Mucosa of gallbladder (tissue), 1 donor: ENCODE measurements around the gene ANKRD18B. TPM values are rescaled to one million over a fixed set of nuclear protein-coding genes. Genes with fewer than 3 reads are reported as not detected.
"Not testable (repeated sequence)": the region's sequence is repeated elsewhere in the genome, so short reads cannot be mapped to it uniquely, and the experiment has no call there.

ENCODE experiments used
- DNase-seq: peaks from one replicate; pipeline ENCODE4 v3.0.0-alpha.2; 2020; ENCODE audit warnings: low spot score
- total RNA-seq: library from RNA; stranded (reverse); gene quantifications from one replicate; pipeline ENCODE4 v1.2.1, GENCODE V29; 2021
- donor health status: DM: no; HTN: no; CAD: no.

The ANKRD18B gene
- total RNA-seq, 1 donor from 2014 or later: 2.1 TPM

DNA sequence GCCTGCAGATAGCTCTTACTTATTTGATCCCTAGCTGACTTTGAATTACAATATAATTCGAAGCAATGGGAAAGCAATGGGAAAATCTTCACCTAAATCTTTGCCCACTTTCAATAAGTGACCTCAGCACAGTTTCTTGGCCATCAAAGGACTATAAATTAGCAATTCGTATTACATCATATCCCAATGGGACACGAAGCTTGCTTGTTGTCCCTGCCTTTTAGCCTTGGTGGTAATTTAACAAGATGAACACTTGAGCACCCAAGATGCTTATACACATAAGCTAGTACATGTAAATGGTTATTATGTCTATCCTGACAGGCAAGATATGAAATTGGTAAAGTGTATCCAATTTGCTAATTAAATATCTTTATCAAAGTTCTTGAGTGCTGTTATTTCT is 9.9 kb downstream of the ANKRD18B start:
- DNase-seq: not testable (repeated sequence)

DNA sequence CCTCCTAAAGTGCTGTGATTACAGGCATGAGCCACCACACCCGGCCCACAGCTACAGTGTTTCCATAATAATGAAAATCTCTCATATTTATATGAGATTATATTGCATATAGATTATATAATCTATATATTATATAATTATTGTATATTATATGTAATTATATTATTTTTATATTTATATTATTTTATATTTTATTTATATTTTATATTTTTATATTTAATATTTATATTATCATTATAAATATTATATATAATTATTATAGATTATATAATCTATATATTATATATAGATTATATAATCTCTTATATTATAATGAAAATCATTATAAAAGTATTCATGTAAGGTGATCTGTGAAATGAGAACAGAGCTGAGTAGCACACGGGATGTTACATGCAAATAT is 11.5 kb downstream of the ANKRD18B start:
- no peak for DNase-seq

DNA sequence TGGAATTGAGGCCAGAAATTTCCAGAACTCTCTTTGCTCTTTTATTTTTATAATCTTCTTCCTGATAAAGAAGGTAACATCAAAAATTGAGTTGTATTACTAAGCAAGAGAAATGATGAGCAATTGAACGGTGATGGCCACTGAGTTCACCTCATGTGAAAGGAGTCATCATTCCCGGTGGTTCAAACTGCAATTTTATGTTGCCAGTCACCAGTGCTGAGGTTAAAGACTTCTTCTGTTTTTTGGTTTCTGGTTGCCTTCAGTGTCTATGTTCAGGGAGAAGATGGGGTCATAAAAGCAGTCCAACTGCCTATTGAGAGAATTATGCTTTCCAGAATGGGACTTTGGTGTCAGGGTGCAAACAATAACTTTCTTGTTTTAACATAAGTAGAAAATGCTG is 19.4 kb downstream of the ANKRD18B start:
- not testable (repeated sequence) for DNase-seq

DNA sequence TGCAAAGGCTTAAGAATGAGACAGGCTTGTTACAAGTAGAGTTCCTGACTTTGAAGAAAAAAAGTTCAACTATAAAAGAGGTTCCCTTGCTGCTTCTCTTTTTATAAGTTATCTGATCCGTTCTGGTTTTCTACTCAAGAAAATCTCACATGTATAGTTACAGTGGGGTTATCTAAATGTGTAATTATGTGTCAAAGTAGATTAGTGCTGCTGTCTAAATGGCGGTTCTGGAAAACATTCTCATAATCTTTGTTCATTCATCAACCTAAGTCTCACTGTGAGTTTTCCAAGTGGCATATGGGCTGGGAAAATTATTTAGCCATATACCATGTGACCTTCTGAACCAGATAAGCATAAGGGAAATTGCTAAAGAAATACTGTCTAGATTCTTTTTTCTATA is 21.7 kb downstream of the ANKRD18B start:
- not testable (repeated sequence) for DNase-seq

DNA sequence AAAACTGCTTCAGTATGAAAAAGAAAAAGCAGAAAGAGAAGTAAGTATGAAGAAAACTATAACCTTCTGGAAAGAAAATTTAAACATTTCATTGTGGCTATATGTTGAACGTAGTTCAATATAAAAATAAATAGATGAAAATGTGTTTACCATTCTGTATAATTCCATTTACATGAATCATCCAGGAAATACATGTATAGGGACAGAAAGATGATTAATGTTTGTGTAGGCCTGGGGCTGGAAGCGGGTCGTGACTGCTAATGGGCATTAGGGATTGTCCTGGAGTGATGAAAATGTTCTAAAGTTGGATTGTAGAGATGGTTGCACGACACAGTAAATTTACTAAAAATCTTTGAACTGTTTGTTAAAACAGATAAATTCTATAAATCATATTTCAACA is 24.8 kb downstream of the ANKRD18B start:
- DNase-seq: not testable (repeated sequence)

DNA sequence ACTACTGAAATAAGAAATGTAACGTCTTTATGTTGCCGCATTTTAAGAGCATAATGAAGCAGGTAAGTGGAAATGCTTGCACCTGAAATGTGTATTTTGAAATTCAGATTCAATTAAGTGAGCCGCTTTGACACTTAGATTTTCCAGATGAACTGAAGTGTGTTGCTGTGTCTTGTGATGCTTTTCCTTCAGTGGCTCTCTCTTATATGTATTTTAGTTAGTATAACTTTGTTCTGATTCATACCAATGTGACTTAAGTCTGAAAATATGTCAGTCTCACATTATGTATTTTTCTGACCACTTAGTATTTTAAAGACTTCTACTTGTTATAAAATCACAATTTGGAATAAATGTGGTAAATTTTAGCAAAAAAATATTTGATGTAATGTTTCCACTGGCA is 25.4 kb downstream of the ANKRD18B start:
- DNase-seq: not testable (repeated sequence)

DNA sequence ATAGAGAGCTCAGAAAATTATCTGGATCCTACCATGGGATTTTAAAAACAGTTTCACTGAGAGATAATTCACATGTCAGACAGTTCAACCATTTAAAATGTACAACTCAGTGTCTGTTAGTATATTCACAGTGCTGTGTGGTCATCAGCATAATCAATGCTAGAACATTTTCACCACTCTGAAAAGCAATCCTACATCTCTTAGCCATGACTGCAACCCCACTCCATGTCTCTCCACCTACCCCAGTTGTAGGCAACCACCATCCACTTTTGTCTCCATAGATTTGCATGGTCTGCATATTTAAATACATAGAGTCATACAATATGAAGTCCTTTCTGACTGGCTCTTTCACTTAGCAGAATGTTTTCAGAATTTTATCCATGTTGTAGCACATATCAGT is 27.1 kb downstream of the ANKRD18B start:
- DNase-seq: not testable (repeated sequence)

DNA sequence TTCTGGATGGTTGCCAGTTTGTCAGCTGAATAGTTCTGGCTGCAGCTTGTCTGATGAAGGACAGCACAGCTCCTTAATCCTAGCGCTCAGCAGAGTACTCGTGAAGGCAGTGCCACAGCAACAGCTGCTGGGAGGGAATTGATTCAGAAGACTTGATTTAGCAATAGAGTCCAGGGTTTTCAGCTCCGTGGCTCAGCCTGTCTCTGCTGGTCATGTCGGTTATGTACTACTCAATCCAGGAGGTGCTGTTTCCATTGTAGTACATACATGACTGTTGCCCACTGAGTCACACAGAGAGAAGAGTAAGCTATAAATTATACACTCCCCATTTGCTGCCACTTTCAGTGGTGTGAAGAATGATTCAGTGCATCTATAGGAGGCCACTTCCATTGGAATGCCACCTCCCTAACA is 28.3 kb downstream of the ANKRD18B start:
- not testable (repeated sequence) for DNase-seq

DNA sequence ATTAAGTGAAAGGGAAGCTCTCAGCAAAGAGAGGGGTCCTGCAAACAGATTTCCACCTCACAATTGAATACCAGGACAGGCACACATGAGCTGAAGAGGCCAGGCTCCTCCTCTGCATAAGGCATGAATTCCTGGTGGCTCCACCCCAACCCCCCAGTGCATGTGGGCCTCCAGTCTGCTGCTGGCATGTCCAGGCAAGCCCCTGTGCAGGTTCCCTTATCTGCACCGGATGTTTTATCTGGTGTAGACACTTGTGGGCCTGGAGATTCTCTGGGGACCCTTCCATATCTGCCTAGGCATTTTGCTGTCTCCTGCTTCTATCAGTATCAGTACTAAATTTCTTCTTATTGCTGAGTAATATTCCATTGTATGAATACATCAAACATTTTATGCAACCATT is 36.2 kb downstream of the ANKRD18B start:
- DNase-seq: not testable (repeated sequence)

DNA sequence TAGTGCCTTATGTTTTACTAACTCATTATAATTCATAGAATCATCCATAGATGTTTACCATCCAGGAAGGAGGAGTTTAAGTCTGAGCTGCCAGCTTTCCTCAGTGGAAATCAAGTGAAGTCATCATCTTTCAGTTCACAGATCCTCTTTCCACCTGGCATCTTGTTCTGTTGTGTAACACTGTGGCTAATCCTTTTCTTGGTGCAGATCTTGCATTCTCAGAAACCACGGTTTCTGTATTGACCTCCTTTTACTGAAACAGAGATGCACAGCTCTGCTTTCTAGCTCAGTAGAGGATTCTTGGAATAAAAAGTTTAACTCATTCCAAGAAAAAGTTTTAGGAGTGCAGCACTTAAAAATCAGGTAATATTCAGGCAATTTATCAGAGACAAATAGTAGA is 38.1 kb downstream of the ANKRD18B start:
- DNase-seq: not testable (repeated sequence)

DNA sequence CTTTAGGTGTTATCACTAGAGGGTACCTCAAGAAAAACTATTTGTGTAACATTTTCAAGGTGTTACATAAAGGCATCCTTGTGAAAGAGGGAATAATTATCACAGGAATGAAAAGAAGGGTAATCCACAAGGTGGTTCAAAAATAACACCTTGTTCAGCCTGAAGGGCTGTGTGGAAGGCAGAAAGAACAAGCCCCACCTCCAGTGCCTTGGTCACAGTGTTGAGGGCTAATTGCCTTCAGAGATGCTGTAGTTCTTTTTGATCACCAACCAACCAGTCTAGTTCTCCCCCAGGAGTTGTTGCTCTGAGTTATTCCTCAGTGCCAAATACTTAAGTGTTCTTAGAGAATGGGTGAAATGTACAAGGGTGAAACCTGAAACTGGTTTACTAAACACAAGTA is 43.7 kb downstream of the ANKRD18B start:
- not testable (repeated sequence) for DNase-seq

DNA sequence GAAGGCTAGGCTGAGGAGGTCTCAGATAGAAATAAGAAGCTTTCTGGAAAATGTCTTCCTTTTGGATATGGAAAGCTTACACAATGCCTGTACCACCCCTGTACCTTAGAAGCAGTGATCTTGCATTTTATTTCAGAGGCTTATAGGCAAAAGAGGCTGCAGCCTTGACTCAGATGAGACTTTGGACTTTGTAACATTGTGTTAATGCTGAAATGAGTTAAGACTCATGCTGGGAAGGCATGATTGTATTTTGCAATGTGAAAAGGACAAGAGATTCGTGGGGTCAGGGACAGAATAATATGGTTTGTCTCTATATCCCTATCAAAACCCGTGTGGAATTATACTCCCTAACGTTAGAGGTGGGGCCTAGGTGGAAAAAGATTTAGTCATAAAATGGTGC is 53.7 kb downstream of the ANKRD18B start:
- DNase-seq: not testable (repeated sequence)

DNA sequence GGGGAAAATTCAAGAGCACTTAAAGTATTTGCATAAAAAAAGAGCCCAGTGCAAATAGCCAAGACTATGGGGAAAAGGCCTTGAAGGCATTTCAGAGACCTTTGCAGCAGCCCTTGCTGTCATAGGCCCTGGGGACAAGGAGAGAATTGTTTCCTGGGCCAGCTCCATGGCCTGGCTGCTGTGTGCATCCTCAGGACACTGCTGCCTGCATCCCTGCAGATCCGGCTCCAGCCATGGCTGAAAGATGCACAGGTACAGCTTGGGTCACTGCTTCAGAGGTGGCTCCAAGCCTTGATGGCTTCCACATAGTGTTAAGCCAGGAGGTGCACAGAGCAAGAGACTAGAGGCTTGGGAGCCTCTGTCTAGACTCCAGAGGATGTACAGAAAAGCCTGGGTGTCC is 55.9 kb downstream of the ANKRD18B start:
- DNase-seq: not testable (repeated sequence)

DNA sequence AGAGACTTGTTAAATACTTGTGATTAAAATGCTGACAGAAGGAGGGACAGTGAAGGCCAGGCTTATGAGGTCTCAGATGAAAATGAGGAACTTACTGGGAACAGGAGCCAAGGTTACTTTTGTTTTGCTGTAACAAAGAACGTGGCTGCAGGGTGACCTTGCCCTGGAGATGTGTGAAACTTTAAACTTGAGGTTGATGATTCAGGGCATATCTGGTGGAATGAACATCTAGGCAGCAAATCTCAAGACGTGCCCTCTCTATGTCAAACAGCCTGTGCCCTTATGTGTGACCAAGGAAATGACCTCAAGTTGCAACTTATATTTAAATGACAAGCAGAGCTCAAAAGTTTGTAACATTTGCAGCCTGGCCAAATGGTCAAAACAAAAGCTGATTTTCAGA is 58.6 kb downstream of the ANKRD18B start:
- DNase-seq: not testable (repeated sequence)

DNA sequence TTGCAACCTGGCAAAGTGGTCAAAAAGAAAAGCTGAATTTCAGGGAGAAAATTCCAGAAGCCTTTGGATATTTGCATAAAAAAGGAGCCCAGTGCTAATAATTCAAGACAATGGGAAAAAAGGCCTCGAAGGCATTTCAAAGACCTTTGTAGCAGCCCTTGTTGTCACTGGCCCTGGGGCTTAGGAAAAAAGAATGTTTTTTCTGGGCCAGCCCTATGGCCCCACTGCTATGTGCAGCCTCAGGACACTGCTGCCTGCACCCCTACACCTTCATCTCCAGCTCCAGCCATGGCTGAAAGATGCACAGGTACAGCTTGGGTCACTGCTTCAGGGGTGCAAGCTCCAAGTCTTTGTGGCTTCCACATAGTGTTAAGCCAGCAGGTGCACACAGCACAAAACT is 62.1 kb downstream of the ANKRD18B start:
- DNase-seq: not testable (repeated sequence)

DNA sequence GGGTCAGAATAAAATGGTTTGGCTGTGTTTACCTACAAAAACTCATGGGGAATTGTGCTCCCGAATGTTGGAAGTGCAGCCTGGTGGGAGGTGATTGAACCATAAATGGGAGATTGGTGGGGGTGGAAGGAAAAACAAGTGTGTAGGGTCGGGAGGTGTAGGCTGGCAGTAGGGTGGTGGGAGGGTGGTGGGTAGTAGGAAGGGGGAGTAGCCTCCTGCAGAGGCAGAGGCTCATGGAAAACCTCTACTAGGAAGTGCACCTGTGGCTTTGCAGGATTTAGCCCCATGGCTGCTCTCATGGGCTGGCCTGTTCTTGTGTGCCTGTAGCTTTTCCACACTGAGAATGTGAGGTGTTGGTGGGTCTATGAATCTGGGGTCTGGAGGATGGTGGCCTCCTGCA is 63.7 kb downstream of the ANKRD18B start:
- DNase-seq: not testable (repeated sequence)

DNA sequence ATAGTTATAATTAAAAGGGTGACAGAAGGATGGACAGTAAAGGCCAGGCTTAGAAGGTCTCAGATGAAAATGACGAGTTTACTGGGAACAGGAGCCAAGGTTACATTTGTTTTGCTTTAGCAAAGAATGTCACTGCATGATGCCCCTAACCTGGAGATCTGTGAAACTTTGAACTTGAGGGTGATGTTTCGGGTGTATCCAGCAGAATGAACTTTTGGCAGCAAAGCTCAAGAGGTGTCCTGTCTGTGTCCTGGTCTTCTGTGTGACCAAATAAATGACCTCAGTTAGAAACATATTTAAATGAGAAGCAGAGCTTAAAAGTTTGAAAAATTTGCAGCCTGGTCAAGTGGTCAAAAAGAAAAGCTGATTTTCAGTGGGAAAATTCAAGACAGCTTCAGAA is 64.8 kb downstream of the ANKRD18B start:
- DNase-seq: not testable (repeated sequence)

DNA sequence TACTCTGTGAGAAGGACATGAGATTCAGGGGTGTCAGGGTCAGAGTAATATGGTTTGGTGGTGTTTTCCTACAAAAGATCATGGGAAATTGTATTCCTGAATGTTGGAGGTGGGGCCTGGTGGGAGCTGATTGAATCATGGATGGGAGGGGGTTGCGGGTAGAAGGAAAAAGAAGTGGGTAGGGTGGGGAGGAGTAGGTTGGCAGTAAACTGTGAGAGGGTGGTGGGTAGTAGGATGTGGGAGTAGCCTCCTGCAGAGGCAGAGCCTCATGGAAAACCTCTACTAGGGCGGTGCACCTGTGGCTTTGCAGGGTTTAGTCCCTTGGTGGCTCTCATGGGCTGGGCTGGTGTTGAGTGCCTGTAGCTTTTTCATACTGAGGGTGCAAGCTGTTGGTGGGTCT is 66.8 kb downstream of the ANKRD18B start:
- not testable (repeated sequence) for DNase-seq

DNA sequence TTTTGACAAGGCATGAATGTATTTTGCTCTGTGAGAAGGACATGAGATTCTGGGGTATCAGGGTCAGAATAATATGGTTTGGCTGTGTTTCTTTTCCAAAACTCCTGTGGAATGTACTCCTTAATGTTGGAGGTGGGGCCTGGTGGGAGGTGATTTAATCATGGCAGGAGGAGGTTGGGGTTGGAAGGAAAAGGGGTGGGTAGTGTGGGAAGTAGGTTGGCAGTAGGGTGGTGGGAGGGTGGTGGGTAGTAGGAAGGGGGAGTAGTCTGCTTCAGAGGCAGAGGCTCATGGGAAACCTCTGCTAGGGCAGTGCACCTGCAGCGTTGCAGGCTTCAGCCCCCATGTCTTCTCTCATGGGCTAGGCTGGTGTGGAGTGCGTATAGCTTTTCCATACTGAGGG is 72.9 kb downstream of the ANKRD18B start:
- DNase-seq: not testable (repeated sequence)

DNA sequence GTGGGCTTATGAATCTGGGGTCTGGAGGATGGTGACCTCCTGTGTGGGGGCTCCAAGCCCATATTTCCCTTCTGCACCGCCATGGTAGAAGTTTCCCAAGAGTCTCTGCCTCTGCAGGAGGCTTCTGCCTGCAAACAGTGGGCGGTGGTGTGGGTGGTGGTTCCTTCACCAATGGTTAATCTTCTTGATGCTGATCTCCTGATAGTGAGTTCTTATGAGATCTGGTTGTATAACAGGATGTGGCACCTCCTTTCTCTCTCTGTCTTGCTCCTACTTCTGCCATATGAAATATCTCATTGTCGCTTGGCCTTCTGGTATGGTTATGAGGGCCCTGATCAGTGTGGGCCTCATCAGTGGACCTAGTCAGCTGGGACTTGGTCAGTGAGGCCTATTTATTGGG is 73.3 kb downstream of the ANKRD18B start:
- not testable (repeated sequence) for DNase-seq

DNA sequence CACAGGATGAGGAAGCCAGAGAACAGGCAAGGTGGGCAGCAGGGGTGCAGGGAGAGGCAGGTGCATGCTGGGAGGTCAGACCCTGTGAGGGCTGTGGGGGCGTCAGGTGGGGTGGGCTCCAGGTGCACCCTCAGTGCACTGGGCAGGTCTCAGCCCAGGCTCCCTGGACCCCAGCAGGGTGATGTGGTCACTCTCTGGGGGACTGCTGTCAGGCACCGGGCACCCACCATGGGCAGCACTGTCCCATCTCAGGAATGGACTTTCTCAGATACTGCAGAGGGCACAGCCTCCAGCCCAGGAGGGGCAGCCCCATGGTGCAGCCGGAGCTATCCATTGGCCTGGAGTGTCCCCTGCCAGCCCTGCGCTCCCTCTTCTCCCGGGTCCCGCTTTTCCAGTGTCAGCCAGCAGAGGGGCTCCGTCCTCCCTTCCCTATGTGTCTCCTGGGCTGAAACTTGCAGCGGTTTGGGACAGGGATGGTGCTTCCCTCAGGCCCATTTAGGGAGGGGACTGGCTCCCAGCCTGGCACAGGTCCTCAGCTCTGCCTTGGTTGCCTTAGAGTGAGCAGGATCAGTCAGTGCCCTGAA is 74.8 kb downstream of the ANKRD18B start:
- DNase-seq: not testable (repeated sequence)

DNA sequence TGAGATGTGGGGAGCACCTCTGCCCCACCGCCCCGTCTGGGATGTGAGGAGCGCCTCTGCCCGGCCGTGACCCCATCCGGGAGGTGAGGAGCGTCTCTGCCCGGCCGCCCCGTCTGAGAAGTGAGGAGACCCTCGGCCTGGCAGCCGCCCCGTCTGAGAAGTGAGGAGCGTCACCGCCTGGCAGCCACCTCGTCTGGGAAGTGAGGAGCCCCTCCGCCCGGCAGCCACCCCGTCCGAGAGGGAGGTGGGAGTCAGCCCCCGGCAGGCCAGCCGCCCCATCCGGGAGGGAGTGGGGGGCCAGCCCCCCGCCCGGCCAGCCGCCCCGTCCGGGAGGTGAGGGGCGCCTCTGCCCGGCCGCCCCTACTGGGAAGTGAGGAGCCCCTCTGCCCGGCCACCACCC is 76.9 kb downstream of the ANKRD18B start:
- DNase-seq: not testable (repeated sequence)

DNA sequence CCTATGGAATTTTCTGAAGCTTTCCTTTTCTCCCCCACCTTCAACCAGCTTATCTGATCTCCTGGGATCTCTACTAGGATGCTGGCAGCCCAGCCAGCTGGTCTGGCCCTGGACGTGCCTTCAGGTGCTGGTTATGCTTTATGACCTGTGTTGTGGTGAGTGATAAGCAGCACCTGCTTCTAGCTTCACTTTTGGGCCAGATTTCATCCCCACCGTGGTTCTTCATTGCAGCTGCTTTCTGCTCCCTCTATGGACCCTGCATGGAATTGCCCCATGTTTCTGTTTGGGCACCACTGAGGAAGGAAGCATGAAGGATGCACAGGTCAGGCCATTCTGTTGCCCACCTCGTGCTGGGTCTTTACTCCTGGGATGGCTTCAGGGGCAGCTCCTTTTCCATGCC is 80.2 kb downstream of the ANKRD18B start:
- DNase-seq: not testable (repeated sequence)

DNA sequence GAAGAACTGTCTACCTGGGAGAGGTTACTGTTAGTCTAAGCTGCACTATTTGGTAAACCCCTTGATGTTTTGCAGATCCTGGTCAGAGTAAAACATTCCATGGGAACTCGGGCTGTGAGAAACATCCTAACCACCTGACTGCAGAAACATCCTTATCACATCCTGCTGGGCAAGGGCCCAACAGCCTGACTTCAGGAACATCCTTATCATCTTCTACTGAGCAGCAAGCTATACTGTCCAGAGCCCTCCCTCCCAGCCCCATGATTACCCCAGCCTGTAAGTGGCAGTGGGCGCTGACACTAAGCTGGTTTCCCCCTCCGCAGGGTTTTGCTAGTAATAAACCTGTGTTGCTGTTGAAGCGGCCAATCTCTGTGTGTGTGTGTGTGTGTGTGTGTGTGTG is 80.9 kb downstream of the ANKRD18B start:
- DNase-seq: not testable (repeated sequence)
